NCI-H2227 treated with DMSO at 0.1 percent for 48 hours (cell line): Measurements from ENCODE around the gene RFX1.

Experiments
- DNase-seq: peaks from one replicate; lab custom pipeline; 2025; lab: John Stamatoyannopoulos, UW

RFX1 gene

DNA sequence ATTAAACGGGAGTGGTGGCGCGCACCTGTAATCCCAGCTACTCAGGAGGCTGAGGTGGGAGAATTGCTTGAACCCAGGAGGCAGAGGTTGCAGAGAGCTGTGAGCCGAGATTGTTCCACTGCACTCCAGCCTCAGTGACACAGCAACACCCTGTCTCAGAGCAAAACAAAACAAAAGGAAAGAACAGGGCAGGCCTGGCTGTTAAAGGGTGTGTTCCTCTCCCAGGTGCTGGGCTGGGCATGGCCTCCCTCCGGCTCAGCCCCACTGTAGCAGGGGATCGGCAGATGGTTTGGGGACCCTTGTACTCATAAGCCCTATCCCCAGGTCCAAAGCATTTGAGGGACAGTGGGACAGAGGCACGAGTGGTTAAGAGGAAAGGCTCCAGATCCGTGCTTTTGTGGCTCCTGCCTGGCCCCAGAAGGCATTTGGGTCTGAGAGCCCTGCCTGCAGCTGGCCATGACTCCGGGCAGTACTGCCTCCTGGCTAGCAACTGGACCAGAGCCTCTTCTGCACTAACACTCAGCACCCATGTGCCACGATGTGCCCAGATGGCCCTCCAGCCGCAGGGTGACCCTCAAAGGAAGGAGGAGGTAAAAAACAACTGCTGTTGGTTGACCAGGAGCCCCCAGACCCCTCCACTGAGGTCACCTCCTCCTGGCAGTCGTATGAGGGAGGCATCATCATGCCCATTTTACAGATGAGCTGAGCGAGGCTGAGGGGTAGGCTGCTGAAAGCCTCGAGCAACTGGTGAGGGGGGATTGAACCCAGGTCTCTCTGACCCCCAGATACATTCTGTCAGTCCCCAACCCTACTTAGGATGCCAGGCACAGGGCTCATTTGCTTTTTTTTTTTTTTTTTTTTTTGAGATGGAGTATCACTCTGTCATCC is 10.0 kb downstream of the RFX1 start:
- no peak for DNase-seq

DNA sequence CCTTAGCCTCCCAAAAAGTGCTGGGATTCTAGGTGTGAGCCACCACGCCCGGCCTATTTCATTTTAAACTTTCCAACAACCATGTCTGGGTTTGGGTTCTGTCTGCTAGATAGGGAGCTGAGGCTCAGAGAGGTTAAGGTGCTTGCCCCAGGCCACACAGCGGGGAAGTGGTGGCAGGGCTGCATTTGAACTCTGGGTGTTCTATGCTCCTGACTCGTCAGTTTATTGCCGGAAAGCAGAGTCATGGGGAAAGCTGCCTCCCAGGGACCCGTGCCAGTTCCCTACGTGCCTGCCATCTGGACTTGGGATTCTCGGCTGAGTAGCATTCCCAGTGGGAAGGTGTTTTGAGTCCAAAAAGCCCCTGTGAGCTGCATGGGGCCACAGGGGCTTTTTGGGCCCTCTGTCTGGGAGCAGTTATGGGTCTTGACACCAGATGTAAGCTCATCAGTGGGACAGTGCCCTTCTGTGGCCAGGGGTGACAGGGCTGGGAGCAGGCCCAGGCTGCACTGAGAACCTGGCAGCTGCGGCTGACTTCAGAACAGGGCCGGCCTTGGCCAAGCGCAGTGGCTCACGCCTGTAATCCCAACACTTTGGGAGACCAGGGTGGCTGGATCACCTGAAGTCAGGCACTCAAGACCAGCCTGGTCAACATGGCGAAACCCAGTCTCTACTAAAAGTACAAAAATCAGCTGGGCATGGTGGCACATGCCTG is 10.9 kb downstream of the RFX1 start:
- DNase-seq: no peak

DNA sequence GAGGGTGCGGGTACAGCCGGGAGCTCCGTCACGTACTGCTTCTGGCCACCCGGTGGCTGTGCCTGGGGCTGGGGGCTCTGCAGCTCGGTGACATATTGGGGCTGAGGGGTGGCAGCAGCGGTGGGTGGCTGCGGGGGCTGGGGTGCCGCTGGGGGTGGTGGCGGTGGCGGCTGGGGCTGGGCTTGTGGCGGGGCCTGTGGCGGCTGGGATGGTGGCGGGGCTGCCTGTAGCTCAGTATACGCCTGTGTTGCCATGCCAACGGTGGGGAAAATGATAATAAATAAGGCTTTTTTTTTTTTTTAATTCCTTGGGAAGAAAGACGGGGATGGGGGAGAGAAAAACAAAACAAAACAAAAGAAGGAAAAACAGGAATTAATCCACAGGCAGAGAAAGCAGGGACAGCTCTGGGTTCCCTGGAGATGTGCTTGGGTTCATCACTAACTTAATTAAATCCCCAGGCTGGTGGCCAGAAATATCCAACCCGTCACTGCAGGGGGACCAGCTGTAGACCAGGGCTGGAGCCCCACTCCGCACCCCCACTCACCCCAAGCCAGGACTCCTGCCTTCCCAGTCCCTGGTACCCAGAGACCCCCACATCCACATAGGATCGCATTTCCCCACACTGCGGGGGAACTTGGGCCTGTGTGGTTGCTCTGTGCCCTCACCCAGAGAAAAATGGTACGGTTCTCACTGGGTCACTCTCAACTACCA is 12.4 kb downstream of the RFX1 start:
- DNase-seq: no peak

DNA sequence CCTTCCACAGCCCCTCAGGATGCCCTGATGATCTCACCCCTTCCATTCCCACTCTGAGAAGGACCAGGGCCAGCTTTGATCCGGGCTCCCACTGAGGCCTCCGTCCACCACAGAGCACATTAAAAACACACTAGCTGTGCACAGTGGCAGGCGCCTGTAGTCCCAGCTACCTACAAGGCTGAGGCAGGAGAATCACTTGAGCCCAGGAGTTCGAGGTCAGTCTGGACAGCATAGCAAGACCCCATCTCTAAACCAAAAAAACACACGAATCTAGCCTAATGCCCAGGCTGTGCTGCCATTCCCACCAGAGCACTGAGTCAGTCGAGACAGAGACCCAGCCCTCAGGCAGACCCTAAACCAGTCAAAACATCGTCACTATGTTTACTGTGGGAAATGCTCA is 14.1 kb downstream of the RFX1 start:
- no peak for DNase-seq

DNA sequence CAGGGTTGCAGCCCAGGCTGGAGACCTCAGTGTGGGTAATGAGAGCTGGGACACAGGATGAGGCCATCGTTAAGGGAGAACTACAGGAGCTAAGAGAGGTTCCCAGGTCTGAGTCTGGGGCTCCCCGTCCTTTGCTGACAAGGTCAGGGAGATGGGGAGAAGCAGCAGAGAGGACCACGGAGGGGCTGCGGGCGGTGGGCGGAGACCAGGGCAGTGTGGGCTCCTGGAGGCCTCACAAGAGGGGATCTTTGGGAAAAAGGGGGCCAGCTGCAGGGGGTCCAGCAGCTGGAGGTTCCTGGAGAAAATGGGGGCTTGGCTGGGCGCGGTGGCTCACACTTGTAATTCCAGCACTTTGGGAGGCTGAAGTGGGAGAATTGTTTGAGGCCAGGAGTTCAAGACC is 16.0 kb downstream of the RFX1 start:
- DNase-seq: no peak

DNA sequence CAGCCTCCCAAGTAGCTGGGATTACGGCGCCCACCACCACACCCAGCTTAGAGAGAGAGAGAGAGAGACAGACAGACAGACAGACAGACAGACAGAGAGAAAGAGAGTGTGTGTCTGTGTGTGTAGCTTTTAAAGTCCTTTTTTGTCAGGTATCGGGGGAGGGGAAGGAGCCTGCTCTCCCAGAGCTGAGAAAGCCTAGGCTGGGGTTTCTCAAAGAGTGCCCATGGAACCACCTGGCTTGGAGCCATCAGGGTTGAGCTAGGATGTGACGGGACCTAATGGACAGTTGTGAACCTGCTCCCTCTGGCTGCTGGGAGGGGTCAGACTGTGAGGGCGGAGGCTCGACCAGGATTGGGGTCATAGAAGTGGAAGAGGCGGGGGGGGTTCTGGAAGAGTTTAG is 16.6 kb downstream of the RFX1 start:
- DNase-seq: no peak

DNA sequence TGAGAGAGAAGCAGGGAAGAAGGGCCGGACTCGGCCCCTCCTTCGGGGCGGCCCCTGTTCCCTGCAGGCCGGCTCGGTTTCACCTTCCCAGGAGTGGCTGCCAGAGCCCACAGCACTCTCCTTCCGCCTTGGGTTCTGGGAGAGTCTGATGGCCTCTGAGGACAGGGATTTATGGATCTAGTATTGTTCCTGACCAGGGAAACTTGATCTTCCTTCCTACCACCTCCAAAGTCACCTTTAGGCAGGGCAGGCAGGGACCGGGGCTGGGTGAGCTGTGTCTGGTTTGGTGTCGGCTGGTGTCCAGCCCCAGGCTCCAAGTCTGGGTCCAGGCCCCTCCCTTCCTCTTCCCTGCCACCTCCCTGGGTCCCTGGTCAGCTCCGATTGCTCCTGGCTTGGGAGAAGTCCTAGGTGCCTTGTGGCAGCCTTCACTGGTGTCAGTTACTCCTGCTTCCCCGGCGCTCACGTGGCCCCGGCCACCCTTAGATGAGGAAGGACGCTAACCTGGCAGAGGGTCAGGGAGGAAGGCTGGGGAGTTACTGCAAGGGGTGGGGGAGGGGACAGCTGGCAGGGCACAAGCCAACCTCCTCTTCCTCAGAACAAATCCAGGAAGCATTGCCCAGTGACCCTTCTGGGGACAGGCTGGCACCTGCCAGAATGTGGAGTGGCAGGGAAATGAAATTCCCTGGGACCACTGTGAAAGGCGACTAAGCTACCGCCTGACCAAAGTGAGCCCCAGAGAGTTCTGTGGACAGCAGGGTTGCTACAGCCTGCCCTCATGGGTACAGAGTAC is 18.8 kb downstream of the RFX1 start:
- DNase-seq: no peak

DNA sequence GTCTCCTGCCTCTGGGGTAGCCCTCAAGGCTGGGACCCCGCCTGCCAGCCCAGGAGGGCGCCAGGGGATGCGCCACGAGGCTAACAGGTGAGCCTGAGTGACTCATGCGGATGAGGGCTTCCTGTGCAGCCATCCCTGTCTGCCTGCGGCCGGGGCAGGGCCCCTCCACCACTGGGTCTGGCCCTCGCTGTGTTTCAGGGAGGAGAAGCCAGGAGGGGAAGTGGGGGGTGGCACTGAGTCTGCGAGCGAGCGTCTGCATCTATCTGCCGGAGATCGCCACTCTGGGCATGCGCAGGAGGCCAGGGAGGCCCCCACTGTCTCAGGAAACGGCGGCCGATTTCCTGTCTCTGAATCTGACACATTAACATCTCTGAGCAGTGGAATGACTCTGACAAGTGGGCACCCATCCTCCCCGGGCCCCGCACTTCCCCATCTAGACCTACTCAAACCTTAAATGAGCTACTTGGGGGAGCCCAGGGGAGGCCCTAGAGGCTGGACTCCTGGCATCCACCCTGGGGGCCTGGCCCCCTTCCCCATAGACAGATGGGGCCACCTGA is 19.7 kb downstream of the RFX1 start:
- DNase-seq: peak; percentile 19

DNA sequence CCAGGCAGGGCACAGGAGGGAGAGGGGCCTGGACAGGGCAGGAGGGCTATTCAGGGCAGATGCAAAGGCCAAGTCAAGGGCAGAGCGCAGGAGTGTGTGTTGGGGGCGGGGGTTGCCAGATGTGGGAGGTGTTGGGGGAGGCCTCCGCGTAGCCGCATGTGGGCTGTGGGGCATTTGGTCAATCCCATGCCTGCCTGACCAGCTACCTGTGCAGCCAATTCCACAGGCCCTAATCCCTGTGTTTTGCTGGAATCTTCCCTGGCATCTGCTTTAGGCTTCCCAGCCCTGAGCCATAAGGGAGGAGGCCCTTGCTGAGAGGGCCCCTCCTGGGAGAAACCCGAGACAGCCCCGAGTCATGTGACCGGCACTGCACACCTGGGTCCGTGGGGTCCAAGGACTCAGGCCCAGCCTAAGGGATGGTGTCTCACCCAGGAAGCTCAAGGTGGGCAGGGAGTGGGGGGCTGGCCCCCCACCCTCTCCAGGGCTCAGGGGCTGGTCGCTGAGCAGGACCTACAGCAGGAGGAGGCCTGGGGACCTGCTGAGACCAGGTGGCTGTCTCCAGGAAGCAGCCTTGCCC is 20.3 kb downstream of the RFX1 start:
- no peak for DNase-seq

DNA sequence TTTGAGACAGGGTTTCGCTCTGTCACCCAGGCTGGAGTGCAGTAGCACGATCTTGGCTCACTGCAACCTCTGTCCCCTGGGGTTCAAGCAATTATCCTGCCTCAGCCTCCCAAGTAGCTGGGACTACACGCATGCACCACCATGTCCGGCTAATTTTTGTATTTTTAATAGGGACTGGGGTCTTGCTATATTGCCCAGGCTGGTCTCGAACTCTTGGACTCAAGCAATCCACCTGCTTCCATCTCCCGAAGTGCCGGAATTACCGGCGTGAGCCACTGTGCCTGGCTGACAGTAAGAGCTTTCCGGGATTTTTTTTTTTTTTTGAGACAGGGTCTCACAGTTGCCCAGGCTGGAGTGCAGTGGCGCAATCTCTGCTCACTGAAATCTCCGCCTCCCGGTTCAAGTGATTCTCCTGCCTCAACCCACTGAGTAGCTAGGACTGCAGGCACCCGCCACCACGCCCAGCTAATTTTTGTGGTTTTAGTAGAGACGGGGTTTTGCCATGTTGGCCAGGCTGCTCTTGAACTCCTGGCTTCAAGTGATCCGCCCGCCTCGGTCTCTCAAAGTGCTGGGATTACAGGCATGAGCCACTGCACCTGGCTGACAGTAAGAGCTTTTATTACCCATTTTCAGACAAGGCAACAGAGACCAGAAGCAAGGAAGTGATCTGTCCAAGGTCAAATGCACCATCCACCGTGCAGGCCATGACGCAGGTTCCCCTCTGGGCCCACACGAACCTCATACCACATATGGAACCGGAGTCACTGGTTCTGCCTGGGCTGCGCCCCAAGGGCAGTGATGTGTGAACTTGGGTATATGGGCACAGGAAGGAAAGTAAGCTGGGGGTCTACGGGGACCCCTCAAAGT is 21.0 kb downstream of the RFX1 start:
- no peak for DNase-seq

DNA sequence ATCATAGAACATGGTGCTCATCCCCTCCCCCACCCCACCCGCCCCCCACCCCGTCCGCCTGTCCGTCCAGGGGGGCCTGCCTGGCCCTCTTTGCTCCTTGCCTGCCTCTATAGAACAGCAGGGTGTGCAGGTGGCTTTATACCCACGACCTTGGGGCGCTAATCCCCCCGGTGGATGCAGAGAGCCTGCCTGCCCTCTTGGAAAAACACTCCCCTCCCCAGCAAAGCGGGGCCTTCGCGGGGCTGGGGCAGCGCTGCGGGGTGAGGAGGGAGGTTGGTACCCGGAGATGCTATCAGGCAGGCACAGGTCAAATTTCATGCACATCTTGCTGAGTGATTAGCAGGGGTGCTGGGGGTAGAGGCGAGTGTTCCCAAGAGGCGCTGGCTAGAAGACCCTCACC is 21.9 kb downstream of the RFX1 start:
- no peak for DNase-seq

DNA sequence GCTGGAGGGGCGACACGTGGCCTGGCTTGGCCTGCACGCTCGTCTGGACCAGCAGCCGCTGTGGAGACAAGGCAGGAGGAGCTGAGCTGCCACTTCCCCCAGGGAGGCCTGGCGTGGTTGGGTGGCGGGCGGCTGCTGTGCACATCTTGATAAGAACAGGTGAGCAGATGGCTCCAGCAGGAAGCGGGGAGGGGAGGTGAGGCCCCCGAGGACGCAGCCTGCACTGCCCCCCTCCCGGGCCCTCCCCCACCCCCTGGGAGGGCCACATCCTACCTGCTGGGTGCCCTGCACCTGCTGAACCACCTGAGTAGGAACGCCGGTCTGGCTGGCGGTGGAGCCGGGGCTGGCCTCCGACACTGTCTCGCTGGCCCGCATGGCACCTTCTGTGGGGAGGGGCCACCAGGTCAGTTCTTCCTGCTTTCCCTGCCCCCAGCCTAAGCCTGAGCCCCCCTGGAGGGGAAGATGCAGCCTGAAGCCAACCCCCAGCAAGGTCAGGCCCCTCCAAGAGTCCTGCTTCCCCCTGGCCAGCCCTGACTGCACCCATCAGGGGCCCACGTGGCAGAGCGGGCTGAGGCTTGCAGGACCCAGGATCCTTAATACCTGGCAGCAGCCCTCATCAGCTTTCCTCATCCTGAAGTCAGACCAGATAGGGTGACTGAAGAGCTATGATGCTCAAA is 22.8 kb downstream of the RFX1 start:
- no peak for DNase-seq

DNA sequence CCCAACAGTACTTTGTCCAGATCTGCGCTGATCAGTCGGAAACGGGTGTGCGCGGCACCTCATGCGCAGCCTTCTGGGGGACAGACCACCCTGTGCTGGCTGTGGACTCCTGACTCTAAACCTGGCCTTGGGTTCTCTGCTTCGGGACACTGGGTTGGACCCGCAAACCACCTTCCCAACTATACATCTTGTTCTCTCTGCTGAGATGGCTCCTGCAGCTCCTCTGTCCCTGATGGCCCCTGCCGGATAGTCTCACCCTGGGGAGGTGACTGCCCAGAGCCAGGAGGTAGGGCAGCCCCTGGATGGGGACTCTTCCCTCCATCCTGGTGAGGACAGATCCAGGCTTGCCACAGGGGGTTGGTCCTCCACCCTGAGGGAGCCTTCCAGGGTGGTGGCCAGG is 23.3 kb downstream of the RFX1 start:
- DNase-seq: no peak

DNA sequence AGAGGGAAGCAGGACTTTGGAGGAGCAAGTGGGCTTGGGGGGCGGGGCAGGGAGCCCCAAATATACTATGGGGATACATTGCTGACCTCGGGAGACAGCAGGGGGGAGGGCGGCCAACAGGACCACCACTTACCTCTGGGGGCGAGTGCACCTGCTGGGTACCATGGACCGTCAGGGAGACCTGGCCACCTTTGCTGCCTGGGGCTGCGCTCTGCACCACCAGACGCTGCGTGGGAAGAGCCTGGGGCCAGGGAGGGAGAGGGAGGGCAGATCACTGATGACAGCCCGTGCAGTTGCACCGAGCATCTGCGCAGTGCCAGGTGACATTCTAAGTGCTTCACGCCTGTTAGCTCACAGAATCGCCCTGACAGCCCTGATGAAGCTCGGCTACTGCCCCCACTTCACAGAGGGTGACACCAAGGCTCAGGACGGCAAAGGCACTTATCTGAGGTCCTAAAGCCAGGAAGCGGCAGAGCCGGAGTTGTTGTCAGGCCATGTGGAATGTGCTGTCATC is 24.1 kb downstream of the RFX1 start:
- DNase-seq: no peak

DNA sequence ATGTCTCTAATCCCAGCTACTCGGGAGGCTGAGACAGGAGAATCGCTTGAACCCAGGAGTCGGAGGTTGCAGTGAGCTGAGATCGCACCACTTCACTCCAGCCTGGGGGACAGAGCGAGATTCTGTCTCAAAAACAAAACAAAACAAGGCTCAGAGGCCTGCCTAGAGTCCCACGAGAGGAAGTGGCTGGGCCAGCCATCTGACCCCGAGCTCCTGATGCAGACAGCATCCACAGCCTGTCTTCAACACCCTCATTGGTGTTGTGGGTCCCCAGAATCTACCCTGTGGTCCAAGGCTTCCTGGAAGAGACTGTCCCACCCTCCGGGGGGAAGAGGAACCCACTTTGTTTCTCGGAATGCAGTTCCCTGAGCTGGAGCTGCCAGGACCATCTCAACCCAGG is 24.7 kb downstream of the RFX1 start:
- DNase-seq: no peak

DNA sequence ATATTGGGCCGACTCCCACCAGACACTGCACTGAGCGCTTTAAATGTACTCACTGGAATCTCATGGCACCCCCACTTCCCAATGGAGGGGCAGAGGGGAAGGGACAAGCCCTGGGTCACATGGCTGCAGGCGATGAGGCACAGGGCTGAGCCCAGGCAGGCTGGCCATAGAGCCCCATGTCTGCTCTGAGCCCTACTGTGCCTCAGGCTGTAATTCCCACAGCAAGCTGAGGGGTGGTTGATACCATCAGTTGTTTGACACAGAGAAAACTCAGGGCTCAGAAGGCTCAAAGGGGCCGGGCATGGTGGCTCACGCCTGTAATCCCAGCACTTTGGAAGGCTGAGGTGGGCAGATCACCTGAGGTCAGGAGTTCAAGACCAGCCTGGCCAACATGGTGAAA is 25.1 kb downstream of the RFX1 start:
- no peak for DNase-seq

DNA sequence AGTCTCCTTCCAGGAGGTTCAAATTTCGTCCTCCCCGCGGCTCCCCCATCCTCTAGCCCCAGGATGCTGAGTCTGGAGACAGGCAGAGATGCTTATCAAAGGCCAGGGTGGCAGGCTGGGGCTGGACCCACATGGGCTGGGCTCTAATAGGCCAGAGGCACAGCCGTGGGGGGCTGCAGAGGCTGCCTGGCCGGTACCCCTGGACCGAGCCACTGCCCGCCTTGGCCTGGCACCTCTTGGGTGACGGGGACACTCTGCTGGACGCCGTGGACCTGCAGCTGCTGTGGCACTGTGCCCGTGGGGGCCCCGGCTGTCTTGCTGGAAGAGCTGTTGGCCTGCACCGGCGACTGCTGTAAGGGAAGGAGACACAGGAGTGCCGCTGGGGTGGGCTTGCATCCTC is 25.8 kb downstream of the RFX1 start:
- no peak for DNase-seq

DNA sequence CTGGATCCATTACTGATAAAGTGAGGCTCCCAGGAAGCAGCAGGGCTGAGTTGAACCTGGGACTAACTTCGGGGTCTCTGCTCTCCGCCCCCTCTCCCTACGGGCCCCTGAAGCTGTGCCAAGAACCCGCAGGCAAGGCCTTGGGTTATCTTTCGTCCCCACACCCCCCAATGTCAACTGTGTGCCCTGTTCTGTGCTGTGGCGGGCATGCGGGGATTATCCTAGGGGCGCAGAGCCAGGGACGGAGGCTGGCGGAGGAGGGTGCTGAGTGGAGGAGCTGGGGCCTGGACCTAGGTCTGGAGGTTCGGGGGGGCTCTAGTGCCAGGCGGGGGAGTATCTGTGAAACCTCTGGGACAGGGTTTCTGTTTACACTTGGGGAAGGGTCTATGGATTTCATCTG is 26.4 kb downstream of the RFX1 start:
- no peak for DNase-seq

DNA sequence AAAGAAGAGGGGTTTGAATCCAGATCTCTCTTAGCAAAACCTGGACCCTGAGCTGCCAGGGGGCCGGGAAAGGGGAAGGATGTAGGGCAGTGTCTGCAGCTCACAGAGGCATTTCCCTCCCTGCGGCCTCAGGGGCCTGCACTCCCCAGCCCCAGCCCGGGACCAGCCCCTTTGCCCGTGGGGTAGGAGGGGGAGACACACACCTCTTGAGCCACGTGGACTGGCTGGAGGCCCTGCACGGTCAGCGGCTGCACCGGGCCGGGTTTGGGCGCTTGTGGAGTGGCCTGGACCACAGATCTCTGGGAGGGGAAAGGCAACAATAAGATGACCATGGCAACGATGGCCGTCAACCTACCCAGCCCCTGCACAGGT is 26.9 kb downstream of the RFX1 start:
- no peak for DNase-seq
